Bronchial epithelial cell (primary cell): ENCODE measurements around the gene GMDS. TPM values are rescaled to one million over a fixed set of nuclear protein-coding genes. Genes with fewer than 3 reads are reported as not detected.
A peak's percentile ranks its signal among the peaks of the same experiment; 100 is the strongest.

Source experiments
- DNase-seq: peaks from one replicate; pipeline ENCODE4 v3.0.0-alpha.2; 2010; ENCODE audit warnings: low read depth
- FAIRE-seq: peaks from 2 replicates; lab custom pipeline; 2011; peaks lifted over from hg19 to GRCh38; lab: Jason Lieb, UNC
- H3K27me3 ChIP-seq: 2 replicates; pipeline ENCODE4 v1.5.1; 2011; ENCODE audit warnings: low read length; ENCODE audit not compliant: control insufficient read depth, insufficient read depth
- H3K36me3 ChIP-seq: 2 replicates; pipeline ENCODE4 v1.5.1; 2011; ENCODE audit warnings: low read length; ENCODE audit not compliant: control insufficient read depth, insufficient read depth
- H3K4me3 ChIP-seq: 2 replicates; pipeline ENCODE4 v1.5.1; 2011; ENCODE audit warnings: mild to moderate bottlenecking, low read depth, low read length, control low read depth
- CTCF ChIP-seq: IDR thresholded peaks from 2 replicates; pipeline ENCODE4 v1.5.1; 2011; ENCODE audit warnings: mild to moderate bottlenecking, moderate library complexity, low read length, control low read depth, inconsistent platforms; ENCODE audit not compliant: insufficient read depth, severe bottlenecking
- total RNA-seq: library from RNA; depleted of rRNA; stranded (reverse); fragments of >200 nt; gene quantifications from 2 replicates; pipeline ENCODE4 v1.2.1, GENCODE V29; 2014

The GMDS gene
- total RNA-seq, 1 donor from 2014 or later = 8.2 TPM

- Histone ChIP-seq H3K27me3 (no peaks in the 10 kb centered on the region), H3K36me3 (no peaks in the 10 kb centered on the region), H3K4me3 (no peak overlapping the region)
- no peak for TF ChIP-seq CTCF
- FAIRE-seq (no peak), DNase-seq (no peak)
These were observed 471.7 kb downstream of the GMDS start for GRCh38 chr6:1773700-1774099.

- FAIRE-seq = no peak
- Histone ChIP-seq H3K27me3 (no peaks in the 10 kb centered on the region), H3K4me3 (no peak overlapping the region), H3K36me3 (no peaks in the 10 kb centered on the region)
- TF ChIP-seq CTCF = no peak
- peak; percentile 90 for DNase-seq
These were observed 474.3 kb downstream of the GMDS start for GRCh38 chr6:1770968-1771723.

- H3K4me3 ChIP-seq = no peak overlapping the region
- FAIRE-seq (no peak), DNase-seq (no peak)
- H3K27me3 ChIP-seq = no peaks in the 10 kb centered on the region
- peaks cover 1% of the 10 kb centered on the region for H3K36me3 ChIP-seq
- no peak for TF ChIP-seq CTCF
These were observed 475.0 kb downstream of the GMDS start for GRCh38 chr6:1770435-1770843.

- no peak overlapping the region for H3K4me3 ChIP-seq
- H3K36me3 ChIP-seq = peaks cover 1% of the 10 kb centered on the region
- no peaks in the 10 kb centered on the region for H3K27me3 ChIP-seq
- DNase-seq (peak; percentile 65), FAIRE-seq (no peak)
- no peak for TF ChIP-seq CTCF
These were observed 477.7 kb downstream of the GMDS start for GRCh38 chr6:1767481-1768246.

- DNase-seq = no peak
- H3K36me3 ChIP-seq = peaks cover 1% of the 10 kb centered on the region
- FAIRE-seq = no peak
- no peak for TF ChIP-seq CTCF
- H3K27me3 ChIP-seq = no peaks in the 10 kb centered on the region
- no peak overlapping the region for H3K4me3 ChIP-seq
These were observed 478.8 kb downstream of the GMDS start for GRCh38 chr6:1766654-1767053.
